GM12872 (cell line): Measurements from ENCODE around the gene MEIS2.

Experiments
- TF ChIP-seq, protein P1 (sequence below): IDR thresholded peaks from 3 replicates; pipeline ENCODE4 v1.5.1; 2011; ENCODE audit warnings: low read depth, mild to moderate bottlenecking, low read length, moderate library complexity; ENCODE audit not compliant: insufficient read depth

The MEIS2 gene

DNA sequence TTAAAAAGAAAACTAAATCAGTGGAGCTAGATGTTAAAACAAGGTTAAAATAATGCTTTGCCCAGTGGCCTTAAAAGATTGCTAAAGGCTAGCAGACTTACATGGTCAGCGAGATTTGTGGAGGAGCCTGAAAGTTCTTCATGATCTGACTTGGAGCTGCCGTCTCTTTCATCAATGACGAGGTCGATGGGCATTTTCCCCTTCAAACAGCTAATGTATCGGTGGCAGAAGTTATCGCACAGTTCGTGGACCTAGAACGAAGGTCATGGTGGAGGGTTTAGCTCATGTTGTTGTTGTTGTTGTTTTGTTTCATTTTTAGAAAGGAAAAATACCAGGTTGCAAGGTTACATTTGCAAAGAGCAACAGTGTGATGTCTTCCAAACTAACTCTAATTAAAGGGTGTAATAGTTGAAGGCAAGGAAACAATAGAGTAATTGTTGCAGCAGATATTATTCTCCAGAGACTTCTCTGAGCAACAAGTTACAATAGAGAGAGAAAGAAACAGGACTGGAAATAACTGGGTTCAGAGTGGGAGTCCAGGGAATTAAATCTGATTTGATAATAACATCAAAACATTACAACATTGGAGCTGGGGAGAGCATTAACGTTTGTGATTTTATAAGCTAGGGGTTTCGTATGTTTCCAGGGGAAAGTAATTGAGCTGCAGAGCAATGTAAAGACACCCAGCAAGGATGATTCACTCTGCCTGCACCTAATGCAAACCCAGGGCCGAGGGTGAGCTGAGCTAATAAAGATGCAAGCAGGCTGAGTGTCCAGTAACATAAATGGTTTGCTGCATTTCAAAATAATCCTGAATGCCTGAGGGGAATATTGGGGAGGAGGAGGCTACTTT lies 6.6 kb downstream of the MEIS2 start:
- TF ChIP-seq, protein P1, sequence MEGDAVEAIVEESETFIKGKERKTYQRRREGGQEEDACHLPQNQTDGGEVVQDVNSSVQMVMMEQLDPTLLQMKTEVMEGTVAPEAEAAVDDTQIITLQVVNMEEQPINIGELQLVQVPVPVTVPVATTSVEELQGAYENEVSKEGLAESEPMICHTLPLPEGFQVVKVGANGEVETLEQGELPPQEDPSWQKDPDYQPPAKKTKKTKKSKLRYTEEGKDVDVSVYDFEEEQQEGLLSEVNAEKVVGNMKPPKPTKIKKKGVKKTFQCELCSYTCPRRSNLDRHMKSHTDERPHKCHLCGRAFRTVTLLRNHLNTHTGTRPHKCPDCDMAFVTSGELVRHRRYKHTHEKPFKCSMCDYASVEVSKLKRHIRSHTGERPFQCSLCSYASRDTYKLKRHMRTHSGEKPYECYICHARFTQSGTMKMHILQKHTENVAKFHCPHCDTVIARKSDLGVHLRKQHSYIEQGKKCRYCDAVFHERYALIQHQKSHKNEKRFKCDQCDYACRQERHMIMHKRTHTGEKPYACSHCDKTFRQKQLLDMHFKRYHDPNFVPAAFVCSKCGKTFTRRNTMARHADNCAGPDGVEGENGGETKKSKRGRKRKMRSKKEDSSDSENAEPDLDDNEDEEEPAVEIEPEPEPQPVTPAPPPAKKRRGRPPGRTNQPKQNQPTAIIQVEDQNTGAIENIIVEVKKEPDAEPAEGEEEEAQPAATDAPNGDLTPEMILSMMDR = no peak

DNA sequence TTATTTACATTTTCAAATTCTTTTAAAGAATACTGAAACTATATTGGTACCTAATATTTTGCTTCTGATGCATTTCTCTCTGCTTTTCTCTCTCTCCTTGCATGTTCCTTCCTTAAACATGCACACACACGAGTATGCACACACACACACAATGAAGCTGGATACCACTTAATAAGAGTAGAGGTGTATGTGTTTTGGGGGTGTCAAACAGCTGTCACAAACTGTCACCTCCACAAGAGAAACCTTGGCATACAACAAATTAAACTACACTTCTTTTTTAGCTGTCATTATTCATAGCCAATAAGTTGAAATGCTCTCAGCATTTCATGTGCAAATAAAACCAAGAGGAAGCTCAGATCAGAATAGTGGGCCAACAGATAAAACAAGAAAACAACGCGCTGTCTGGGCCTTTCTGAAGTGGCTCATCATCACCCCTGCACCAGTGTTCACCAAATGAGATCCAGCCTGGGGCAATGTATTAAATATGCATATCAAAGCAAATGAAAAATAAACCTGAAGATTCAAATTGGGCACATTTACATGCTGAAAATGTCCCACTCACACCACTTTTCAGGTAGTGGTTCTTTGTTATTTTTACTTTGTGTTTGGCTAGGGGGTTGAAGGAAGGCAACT lies 9.7 kb downstream of the MEIS2 start:
- TF ChIP-seq, protein P1 = no peak

DNA sequence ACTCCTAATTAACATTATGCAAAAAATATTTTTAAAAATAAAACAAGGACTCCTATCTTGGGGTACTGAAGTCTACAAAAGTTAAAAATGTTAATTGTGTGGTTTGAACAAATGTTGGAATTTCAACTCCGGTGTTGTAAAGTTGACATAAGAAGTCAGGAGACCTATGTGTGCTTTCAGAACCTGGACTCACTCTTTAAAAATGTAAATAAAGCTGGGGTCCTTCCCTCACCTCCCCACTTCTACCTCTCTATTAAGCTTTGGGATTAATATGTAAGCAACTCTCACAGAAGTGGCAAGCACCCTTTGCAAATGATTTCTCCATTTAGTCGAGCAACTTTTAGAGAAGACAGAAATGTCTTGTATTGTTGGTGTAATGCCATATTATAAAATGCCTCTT lies 11.9 kb downstream of the MEIS2 start:
- TF ChIP-seq, protein P1 = no peak

GRCh38 chr15:37087131-37087588 lies 13.2 kb downstream of the MEIS2 start:
- TF ChIP-seq, protein P1 = no peak

DNA sequence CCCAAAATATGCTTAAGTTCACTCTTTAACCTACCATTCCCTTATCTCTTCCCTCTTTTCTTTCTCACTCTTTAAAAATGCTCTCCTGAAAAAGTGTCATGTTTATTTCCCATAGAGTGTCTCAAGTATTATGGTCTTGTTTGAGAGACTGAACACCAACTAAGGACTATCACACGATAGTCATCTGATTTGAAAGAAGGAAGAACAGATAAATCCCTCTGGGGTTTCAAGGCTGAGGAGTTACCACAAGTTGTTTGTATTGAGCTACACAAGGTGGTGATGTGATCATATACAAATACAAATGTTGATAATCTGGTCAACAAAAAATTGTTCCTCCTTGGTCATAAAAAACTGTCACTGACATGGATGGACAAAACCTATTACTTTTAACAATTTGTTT lies 13.8 kb downstream of the MEIS2 start:
- TF ChIP-seq, protein P1 = no peak

DNA sequence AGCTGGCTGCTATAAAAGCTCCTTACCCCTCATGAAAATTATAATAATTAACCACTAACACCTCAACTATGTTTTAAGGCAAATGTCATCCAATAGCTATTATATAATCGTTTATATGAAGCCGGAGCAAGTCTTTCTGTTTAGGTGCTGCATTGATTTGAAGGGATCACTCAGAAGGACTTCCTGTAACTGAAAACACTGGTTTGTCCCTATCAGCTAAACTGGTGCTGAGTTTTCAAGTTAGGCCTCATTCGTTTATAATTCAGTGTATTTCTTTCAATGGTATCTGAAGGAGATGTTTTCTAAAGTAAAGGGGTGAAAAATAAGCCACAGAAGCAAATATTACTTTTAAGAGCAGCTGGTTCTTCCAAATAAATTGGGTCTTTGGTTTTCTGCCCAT lies 14.2 kb downstream of the MEIS2 start:
- TF ChIP-seq, protein P1 = no peak

- TF ChIP-seq, protein P1 = no peak
Observed at GRCh38 chr15:37084602-37085001, 15.7 kb downstream of the MEIS2 start.
